Skeletal muscle satellite cell (primary cell): ENCODE measurements around the gene HNF4A.
"Not testable (repeated sequence)": the region's sequence is repeated elsewhere in the genome, so short reads cannot be mapped to it uniquely, and the experiment has no call there.

Source experiments
- H3K27me3 ChIP-seq: 2 replicates; pipeline ENCODE4 v1.7.0; 2013; ENCODE audit warnings: low read length; ENCODE audit not compliant: control insufficient read depth, insufficient read depth
- H3K36me3 ChIP-seq: 2 replicates; pipeline ENCODE4 v1.7.0; 2013; ENCODE audit warnings: mild to moderate bottlenecking, control low read depth, low read length; ENCODE audit not compliant: insufficient read depth
- H3K4me1 ChIP-seq: 2 replicates; pipeline ENCODE4 v1.7.0; 2013; ENCODE audit warnings: low read length; ENCODE audit not compliant: control insufficient read depth, insufficient read depth
- H3K4me2 ChIP-seq: 2 replicates; pipeline ENCODE4 v1.7.0; 2013; ENCODE audit warnings: mild to moderate bottlenecking, low read length
- H3K4me3 ChIP-seq: 2 replicates; pipeline ENCODE4 v1.7.0; 2013; ENCODE audit warnings: low read length
- H3K9ac ChIP-seq: 2 replicates; pipeline ENCODE4 v1.7.0; 2013; ENCODE audit warnings: mild to moderate bottlenecking, low read depth, low read length, moderate library complexity
- H3K9me3 ChIP-seq: replicated peaks from 2 replicates; pipeline ENCODE4 v1.7.0; 2013; ENCODE audit warnings: mild to moderate bottlenecking, control low read depth, low read length

The HNF4A gene

DNA sequence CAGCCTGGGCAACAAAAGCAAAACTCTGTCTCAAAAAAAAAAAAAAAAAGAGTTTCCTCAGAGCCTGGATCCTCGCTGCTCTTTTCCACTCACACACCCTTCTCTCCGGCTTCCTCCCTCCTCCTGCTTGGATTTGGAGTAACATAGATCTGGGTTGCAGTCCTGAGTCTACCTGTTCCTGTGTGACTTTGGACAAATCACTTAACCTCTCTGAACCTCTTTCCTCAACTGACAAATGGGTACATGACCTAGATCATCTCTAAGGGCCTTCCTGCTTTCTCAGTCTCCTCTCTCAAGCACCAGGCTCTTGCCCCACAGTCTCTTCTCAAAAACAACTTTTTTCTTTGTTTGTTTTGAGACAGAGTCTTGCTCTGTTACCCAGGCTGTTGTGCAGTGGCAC is 24.3 kb upstream of the HNF4A start:
- H3K9me3 ChIP-seq: no peaks in the 10 kb centered on the region
- H3K27me3 ChIP-seq: peaks cover 56% of the 10 kb centered on the region
- H3K4me2 ChIP-seq: no peak overlapping the region
- no peaks in the 10 kb centered on the region for H3K4me1 ChIP-seq
- no peak overlapping the region for H3K4me3 ChIP-seq
- no peak overlapping the region for H3K9ac ChIP-seq
- H3K36me3 ChIP-seq: no peaks in the 10 kb centered on the region

DNA sequence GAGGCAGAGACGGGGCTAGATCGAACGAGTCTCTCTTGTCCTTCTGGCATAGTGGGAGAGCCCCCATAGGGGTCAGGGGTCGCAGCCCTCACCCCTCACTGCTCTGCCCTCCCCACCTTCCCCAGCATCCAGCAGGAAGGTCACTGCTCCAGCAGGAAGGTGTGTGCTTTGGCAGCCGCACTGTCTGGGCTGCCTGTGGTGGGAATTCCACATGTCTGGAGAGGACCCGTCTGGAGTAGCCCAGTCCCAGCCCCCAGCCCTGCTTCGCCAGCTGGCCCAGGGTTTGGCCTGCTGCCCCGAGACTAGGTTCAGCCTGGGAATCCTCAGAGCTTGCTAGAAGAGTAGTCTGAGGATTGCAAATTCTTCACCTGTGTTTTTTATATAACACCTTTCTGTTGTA is 21.2 kb upstream of the HNF4A start:
- no peaks in the 10 kb centered on the region for H3K4me1 ChIP-seq
- H3K4me2 ChIP-seq: no peak overlapping the region
- H3K9ac ChIP-seq: no peak overlapping the region
- no peaks in the 10 kb centered on the region for H3K9me3 ChIP-seq
- H3K27me3 ChIP-seq: peaks cover 80% of the 10 kb centered on the region
- no peak overlapping the region for H3K4me3 ChIP-seq
- H3K36me3 ChIP-seq: no peaks in the 10 kb centered on the region

DNA sequence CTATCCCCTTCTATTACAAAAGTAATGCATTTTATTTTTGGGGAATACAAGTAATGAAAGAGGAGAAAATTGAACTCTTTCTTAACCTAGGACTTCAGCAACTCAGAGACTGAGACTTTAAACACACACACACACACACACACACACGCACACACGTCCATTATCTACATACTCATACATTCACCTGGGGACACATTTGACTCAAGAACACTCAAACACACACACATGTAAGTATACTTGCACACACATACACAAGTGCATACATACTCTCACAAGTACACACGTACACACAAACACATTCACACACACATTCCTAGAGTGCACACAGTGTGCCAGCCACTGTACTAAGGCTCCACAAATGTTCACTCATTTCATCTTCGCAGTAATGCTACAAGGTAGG is 20.8 kb upstream of the HNF4A start:
- no peaks in the 10 kb centered on the region for H3K4me1 ChIP-seq
- H3K9ac ChIP-seq: no peak overlapping the region
- no peaks in the 10 kb centered on the region for H3K9me3 ChIP-seq
- no peak overlapping the region for H3K4me2 ChIP-seq
- no peak overlapping the region for H3K4me3 ChIP-seq
- peaks cover 80% of the 10 kb centered on the region for H3K27me3 ChIP-seq
- H3K36me3 ChIP-seq: no peaks in the 10 kb centered on the region

DNA sequence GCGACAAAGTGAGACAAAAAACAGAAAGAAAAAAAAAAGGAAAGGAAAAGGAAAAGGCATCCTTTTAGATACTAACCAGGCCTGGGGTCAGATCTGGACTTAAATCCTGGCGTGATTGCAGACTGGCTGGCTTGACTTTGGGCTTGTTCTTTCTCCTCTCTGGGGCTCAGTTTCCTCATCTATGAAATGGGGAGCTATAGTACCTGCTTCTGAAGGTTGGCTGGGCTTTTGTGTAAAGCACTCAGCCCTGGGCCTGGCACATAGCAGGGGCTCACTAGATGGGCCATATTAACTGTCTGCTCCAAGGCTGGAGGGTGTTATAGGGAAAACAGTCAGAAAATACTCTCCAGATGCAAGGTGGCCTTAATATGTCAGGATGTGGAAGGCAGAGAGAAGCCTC is 19.8 kb upstream of the HNF4A start:
- Histone ChIP-seq H3K4me3 (no peak overlapping the region), H3K9ac (no peak overlapping the region), H3K36me3 (no peaks in the 10 kb centered on the region), H3K27me3 (peaks cover 76% of the 10 kb centered on the region), H3K9me3 (no peaks in the 10 kb centered on the region), H3K4me1 (no peaks in the 10 kb centered on the region), H3K4me2 (no peak overlapping the region)

DNA sequence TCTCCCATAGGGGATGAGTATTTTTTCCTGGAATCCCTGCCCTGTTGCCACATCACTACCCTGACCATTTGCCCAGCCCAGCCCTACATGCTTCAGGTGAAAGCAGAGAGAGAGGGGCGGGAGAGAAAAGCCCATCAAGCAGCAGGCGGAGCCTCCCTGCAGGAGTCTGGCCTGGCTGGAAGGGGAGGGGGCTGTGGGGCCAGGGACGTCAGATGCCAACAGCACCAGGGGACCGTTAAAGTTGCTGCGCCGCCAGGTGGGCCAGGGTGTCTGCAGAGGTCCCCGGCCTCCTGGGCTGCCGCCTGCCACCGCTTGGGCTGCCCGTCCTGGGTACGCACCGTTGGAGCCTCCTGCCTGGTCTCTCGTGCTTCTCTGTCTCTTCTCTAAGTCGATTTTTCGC is 19.4 kb upstream of the HNF4A start:
- Histone ChIP-seq H3K4me2 (no peak overlapping the region), H3K9me3 (no peaks in the 10 kb centered on the region), H3K36me3 (no peaks in the 10 kb centered on the region), H3K4me3 (no peak overlapping the region), H3K9ac (no peak overlapping the region), H3K4me1 (no peaks in the 10 kb centered on the region), H3K27me3 (peaks cover 79% of the 10 kb centered on the region)

- H3K27me3 ChIP-seq: peaks cover 73% of the 10 kb centered on the region
- no peak within 1 kb of the TSS for H3K4me3 ChIP-seq
- no peaks in the 10 kb centered on the region for H3K36me3 ChIP-seq
- H3K9ac ChIP-seq: no peak within 1 kb of the TSS
- no peaks in the 10 kb centered on the region for H3K9me3 ChIP-seq
- no peak within 1 kb of the TSS for H3K4me2 ChIP-seq
- H3K4me1 ChIP-seq: no peaks in the 10 kb centered on the region
Observed at GRCh38 chr20:44336725-44337380, 18.6 kb upstream of the HNF4A start, which contains the start of gene R3HDML. Gene R3HDML (plus strand): TSS chr20:44337043. CDS start chr20:44337158, 115 bp downstream.

DNA sequence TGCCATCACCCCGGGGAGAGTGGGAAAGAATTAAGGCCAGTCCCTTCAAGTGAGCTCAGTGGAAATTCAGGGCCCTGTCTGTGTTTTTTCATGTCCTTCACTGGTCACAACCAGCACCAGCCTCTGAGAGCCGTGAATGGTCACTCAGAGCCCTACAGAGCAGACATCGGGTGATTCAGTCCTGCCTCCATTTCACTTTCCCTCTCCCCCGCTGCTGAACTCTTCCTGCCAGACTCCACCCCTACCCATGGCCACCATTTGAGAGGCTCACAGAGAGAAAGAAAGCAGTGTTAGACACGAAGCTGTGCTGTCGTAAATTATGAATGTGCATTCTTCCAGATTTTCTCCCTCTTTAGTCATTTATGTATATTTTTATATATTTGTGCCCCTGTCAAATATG is 13.3 kb upstream of the HNF4A start:
- Histone ChIP-seq H3K27me3 (peaks cover 35% of the 10 kb centered on the region), H3K4me2 (no peak overlapping the region), H3K4me1 (no peaks in the 10 kb centered on the region), H3K36me3 (no peaks in the 10 kb centered on the region), H3K4me3 (no peak overlapping the region), H3K9ac (no peak overlapping the region), H3K9me3 (no peaks in the 10 kb centered on the region)

DNA sequence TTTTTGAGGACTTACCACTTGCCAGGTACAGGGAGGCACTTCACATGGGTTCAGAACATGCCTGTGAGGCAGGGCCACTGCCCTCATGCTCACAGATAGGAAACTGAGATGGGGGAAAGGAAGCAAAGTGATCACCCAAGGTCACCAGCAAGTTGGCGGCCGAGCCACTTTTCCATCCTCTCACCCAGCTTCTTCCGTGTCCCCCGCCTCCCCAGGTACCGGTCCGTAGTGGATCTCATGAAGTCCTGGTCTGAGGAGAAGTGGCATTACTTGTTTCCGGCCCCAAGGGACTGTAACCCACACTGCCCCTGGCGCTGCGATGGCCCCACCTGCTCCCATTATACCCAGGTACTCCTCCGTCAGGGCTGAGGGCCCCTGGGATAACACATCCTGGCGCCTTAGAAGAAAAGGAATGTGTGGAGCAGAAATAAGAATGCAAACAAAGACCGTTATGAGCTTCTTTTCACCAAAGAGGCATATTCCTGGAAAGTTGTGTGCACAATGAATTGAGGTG is 12.3 kb upstream of the HNF4A start:
- H3K36me3 ChIP-seq: no peaks in the 10 kb centered on the region
- no peak overlapping the region for H3K4me2 ChIP-seq
- no peaks in the 10 kb centered on the region for H3K9me3 ChIP-seq
- H3K4me1 ChIP-seq: no peaks in the 10 kb centered on the region
- no peak overlapping the region for H3K9ac ChIP-seq
- no peak overlapping the region for H3K4me3 ChIP-seq
- H3K27me3 ChIP-seq: peaks cover 26% of the 10 kb centered on the region

DNA sequence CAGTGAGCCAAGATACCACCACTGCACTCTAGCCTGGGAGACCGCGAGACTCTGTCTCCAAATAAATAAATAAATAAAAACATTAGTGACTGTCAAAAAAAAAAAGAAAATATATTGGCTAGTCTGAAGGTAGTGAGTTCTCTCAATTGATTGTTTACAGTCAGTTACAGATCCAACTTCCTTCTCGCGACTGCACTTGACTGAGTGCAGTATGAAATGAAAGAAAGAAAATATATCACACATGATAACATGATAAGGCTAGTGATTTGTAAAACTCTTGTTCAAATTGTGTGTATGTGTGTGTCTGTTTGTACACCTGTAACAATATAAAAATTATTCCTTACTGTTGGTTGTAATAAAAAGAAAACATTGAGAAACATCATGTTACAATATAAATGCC is 10.8 kb upstream of the HNF4A start:
- no peak overlapping the region for H3K4me3 ChIP-seq
- no peaks in the 10 kb centered on the region for H3K9me3 ChIP-seq
- H3K27me3 ChIP-seq: peaks cover 18% of the 10 kb centered on the region
- H3K9ac ChIP-seq: no peak overlapping the region
- no peaks in the 10 kb centered on the region for H3K4me1 ChIP-seq
- no peak overlapping the region for H3K4me2 ChIP-seq
- no peaks in the 10 kb centered on the region for H3K36me3 ChIP-seq

DNA sequence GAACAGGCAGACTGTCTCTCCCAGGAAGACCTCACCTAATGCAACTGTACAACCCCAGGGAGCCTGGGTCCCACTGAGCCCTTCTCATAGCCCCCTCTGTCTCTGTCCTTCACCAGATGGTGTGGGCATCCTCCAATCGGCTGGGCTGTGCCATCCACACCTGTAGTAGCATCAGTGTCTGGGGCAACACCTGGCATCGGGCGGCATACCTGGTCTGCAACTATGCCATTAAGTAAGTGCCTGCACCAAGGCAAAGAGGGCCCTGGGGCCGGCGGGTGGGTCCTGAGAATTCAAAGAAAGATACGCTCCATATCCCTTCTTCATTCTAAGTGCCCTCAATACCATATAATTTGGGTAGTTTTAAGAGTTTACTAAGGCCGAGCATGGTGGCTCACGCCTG is 10.4 kb upstream of the HNF4A start:
- no peaks in the 10 kb centered on the region for H3K4me1 ChIP-seq
- no peak overlapping the region for H3K4me2 ChIP-seq
- H3K9me3 ChIP-seq: no peaks in the 10 kb centered on the region
- H3K27me3 ChIP-seq: peaks cover 21% of the 10 kb centered on the region
- H3K4me3 ChIP-seq: no peak overlapping the region
- no peak overlapping the region for H3K9ac ChIP-seq
- no peaks in the 10 kb centered on the region for H3K36me3 ChIP-seq

- not testable (repeated sequence) for H3K9ac ChIP-seq, H3K4me2 ChIP-seq, H3K36me3 ChIP-seq, H3K4me3 ChIP-seq, H3K4me1 ChIP-seq, H3K9me3 ChIP-seq
- peaks cover 27% of the 10 kb centered on the region for H3K27me3 ChIP-seq
Observed at GRCh38 chr20:44345941-44346340, 9.6 kb upstream of the HNF4A start.

- Histone ChIP-seq H3K4me2 (no peak overlapping the region), H3K9me3 (no peaks in the 10 kb centered on the region), H3K9ac (no peak overlapping the region), H3K4me3 (no peak overlapping the region), H3K4me1 (no peaks in the 10 kb centered on the region), H3K27me3 (peaks cover 31% of the 10 kb centered on the region), H3K36me3 (no peaks in the 10 kb centered on the region)
Observed at GRCh38 chr20:44348168-44348659, 7.3 kb upstream of the HNF4A start.
